GM12878 (cell line): ENCODE measurements around the gene CAMTA1. TPM values are rescaled to one million over a fixed set of nuclear protein-coding genes. Genes with fewer than 3 reads are reported as not detected.

Experiments used
- ATAC-seq: fragments of 200-7000 bp; cut with Tn5 transposase; 3 replicates; pipeline ENCODE4 v1.9.1; 2020; ENCODE audit warnings: mild to moderate bottlenecking, moderate library complexity
- BruUV-seq: library from RNA; stranded (reverse); fragments of 400-500 nt; replicated peaks from 2 replicates; lab custom pipeline; 2021; lab: Mats Ljungman, UMichigan
- CTCF ChIA-PET: fragments of 300-600 bp; sonication (Branson Sonifier 250); formaldehyde crosslinking; extraction: SDS; loops from one replicate; lab custom pipeline; 2021; ENCODE audit warnings: inconsistent platforms; lab: Yijun Ruan, JAX
- POLR2A ChIA-PET: fragments of 350-600 bp; formaldehyde crosslinking; extraction: SDS; loops from one replicate; lab custom pipeline; 2021; ENCODE audit warnings: inconsistent platforms; lab: Charles Lee
- RAD21 ChIA-PET: fragments of 300-600 bp; sonication (Branson Sonifier 250); formaldehyde crosslinking; loops from one replicate; lab custom pipeline; 2023; ENCODE audit warnings: antibody characterized with exemption; ENCODE audit not compliant: unreplicated experiment; lab: Charles Lee
- SMC1A ChIA-PET: fragments of 300-600 bp; sonication (Branson Sonifier 250); formaldehyde crosslinking; loops from one replicate; lab custom pipeline; 2023; ENCODE audit not compliant: unreplicated experiment, uncharacterized antibody; lab: Charles Lee
- DNase-seq: peaks from one replicate; pipeline ENCODE4 v3.0.0-alpha.2; 2011; ENCODE audit warnings: low read depth, low spot score
- FAIRE-seq: peaks from 3 replicates; lab custom pipeline; 2011; peaks lifted over from hg19 to GRCh38; lab: Jason Lieb, UNC
- H2AFZ ChIP-seq: 2 replicates; pipeline ENCODE4 v1.6.0; 2011; ENCODE audit warnings: low read depth, low read length, control low read depth; ENCODE audit not compliant: control insufficient read depth
- H3K27ac ChIP-seq: 2 replicates; pipeline ENCODE4 v1.5.1; 2011; ENCODE audit warnings: control low read depth; ENCODE audit not compliant: control insufficient read depth, insufficient read depth
- H3K27me3 ChIP-seq, 2 experiments: replicated peaks in 1 of 2; 2 replicates each; pipeline versions ENCODE4 v1.6.0 to v1.6.1; 2011; ENCODE audit warnings: low read length in 1 of 2; ENCODE audit not compliant: control insufficient read depth in 2 of 2, insufficient read depth in 2 of 2
- H3K36me3 ChIP-seq, 2 experiments: 2 replicates each; pipeline ENCODE4 v1.5.1; 2011; ENCODE audit warnings: low read length in 1 of 2; ENCODE audit not compliant: control insufficient read depth in 2 of 2, insufficient read depth in 2 of 2
- H3K4me1 ChIP-seq: 2 replicates; pipeline ENCODE4 v1.6.1; 2011; ENCODE audit warnings: mild to moderate bottlenecking, low read length, moderate library complexity, mixed read lengths; ENCODE audit not compliant: control insufficient read depth, insufficient read depth
- H3K4me2 ChIP-seq: 2 replicates; pipeline ENCODE4 v1.6.0; 2011; ENCODE audit warnings: control low read depth; ENCODE audit not compliant: control insufficient read depth, insufficient read depth
- H3K4me3 ChIP-seq: fragments of 200-600 bp; sonication (generic); 2 replicates; pipeline ENCODE4 v1.5.1; 2016
- H3K79me2 ChIP-seq: 2 replicates; pipeline ENCODE4 v1.6.0; 2011; ENCODE audit warnings: low read length; ENCODE audit not compliant: control insufficient read depth, insufficient read depth
- H3K9ac ChIP-seq: 2 replicates; pipeline ENCODE4 v1.8.0; 2011; ENCODE audit warnings: low read length, control low read depth, mixed read lengths; ENCODE audit not compliant: control insufficient read depth, insufficient read depth
- H3K9me3 ChIP-seq: replicated peaks from 3 replicates; pipeline ENCODE4 v1.5.1; 2011; ENCODE audit warnings: mild to moderate bottlenecking, low read length; ENCODE audit not compliant: control insufficient read depth, insufficient read depth
- H4K20me1 ChIP-seq: 2 replicates; pipeline ENCODE4 v1.6.0; 2011; ENCODE audit not compliant: control insufficient read depth, insufficient read depth
- E4F1 ChIP-seq: fragments of 450-650 bp; IDR thresholded peaks from 2 replicates; pipeline ENCODE4 v1.6.1; 2018; ENCODE audit warnings: borderline replicate concordance, mild to moderate bottlenecking; ENCODE audit not compliant: partially characterized antibody
- EGR1 ChIP-seq, 2 experiments: IDR thresholded peaks; 1 replicate in 1 of 2; 2 replicates in 1 of 2; pipeline ENCODE4 v1.6.1; 2011 to 2012; ENCODE audit warnings: low read depth in 2 of 2, low read length in 2 of 2, borderline replicate concordance in 1 of 2, mild to moderate bottlenecking in 1 of 2, moderate library complexity in 1 of 2
- EP300 ChIP-seq, 2 experiments: fragments of 150-350 bp in 1 of 2; IDR thresholded peaks; 2 replicates each; pipeline ENCODE4 v1.6.1; 2011 to 2012; ENCODE audit warnings: low read depth in 2 of 2, low read length in 2 of 2, borderline replicate concordance in 1 of 2, improper control_type of control experiment in 1 of 2, inconsistent platforms in 1 of 2; ENCODE audit not compliant: control insufficient read depth in 1 of 2
- GATAD2B ChIP-seq: fragments of 450-650 bp; conservative IDR thresholded peaks from 2 replicates; pipeline ENCODE4 v1.6.1; 2017; ENCODE audit warnings: low read depth, mild to moderate bottlenecking, moderate library complexity
- HDAC6 ChIP-seq: fragments of 200-600 bp; sonication (generic); IDR thresholded peaks from one replicate; pipeline ENCODE4 v1.8.0; 2017; ENCODE audit warnings: antibody characterized with exemption; ENCODE audit not compliant: unreplicated experiment
- MTA3 ChIP-seq: IDR thresholded peaks from 2 replicates; pipeline ENCODE4 v1.6.1; 2012; ENCODE audit warnings: low read length, inconsistent platforms, borderline replicate concordance
- NR2F1 ChIP-seq: fragments of 450-650 bp; conservative IDR thresholded peaks from 2 replicates; pipeline ENCODE4 v1.6.1; 2017; ENCODE audit warnings: mild to moderate bottlenecking
- RELB ChIP-seq: fragments of 450-650 bp; IDR thresholded peaks from 2 replicates; pipeline ENCODE4 v1.6.1; 2017; ENCODE audit warnings: low read depth, mild to moderate bottlenecking, moderate library complexity
- ZSCAN29 ChIP-seq: fragments of 450-650 bp; IDR thresholded peaks from 2 replicates; pipeline ENCODE4 v1.6.1; 2017; ENCODE audit warnings: mild to moderate bottlenecking, moderate library complexity
- WGBS: methylation state at CpG from one replicate; pipeline ENCODE4 v1.1.6; 2016; ENCODE audit warnings: low lambda C conversion rate; ENCODE audit not compliant: insufficient replicate concordance, insufficient coverage; ENCODE audit errors: missing lambda C conversion rate; 5-methylcytosine and 5-hydroxymethylcytosine counted together
- in situ Hi-C: fragments of 300-500 bp; cut with MboI; formaldehyde crosslinking; loops from 9 replicates; pipeline ENCODE4 v1.14.3; 2018; ENCODE audit warnings: mixed read lengths
- intact Hi-C: fragments of 100-400 bp; cut with micrococcal nuclease; formaldehyde crosslinking; loops from one replicate; pipeline ENCODE4 v1.14.2; 2022; ENCODE audit not compliant: unreplicated experiment
- polyA plus RNA-seq, 11 experiments: library from polyadenylated mRNA; depleted of rRNA in 4 of 11; unstranded in 6 of 11; stranded (reverse) in 5 of 11; fragments of >200 nt; fragmentation: Nextera tagmentation in 4 of 11; fragmentation: Illumina TruSeq in 1 of 11; extraction: Ambion mirVana in 4 of 11; extraction: Trizol in 1 of 11; gene quantifications; 1 replicate in 1 of 11; 2 replicates in 10 of 11; pipeline versions ENCODE4 v1.2.1 to v1.2.3, GENCODE V29; 2011 to 2016; ENCODE audit warnings: inconsistent platforms in 2 of 11, missing spikeins in 2 of 11, low read depth in 1 of 11
- total RNA-seq, 4 experiments: library from RNA; depleted of rRNA in 3 of 4; stranded (reverse); fragments of >200 nt in 3 of 4; fragmentation: Illumina TruSeq in 1 of 4; extraction: Trizol in 1 of 4; gene quantifications; 2 replicates each; pipeline versions ENCODE4 v1.2.1 to v1.2.3, GENCODE V29; 2013 to 2021

CAMTA1 gene
- total and polyA plus RNA-seq, 10 of the 15 experiments (the other 5 are each of a cell fraction or from before 2014, with no cell fraction given): 37.7 to 148 (median 76.4) TPM

GRCh38 chr1:7811476-7811875 lies 1026.2 kb downstream of the CAMTA1 start:
- 51% methylated on average over 6 of the region's 6 CpGs for WGBS
- Histone ChIP-seq H3K79me2 (no peaks in the 10 kb centered on the region), H3K27me3 (no peaks in the 10 kb centered on the region), H3K9me3 (peaks cover 7% of the 10 kb centered on the region; the same call in 2 of the 3 replicates)
- SMC1A ChIA-PET: interaction anchor here (0.7 to 1.2 kb wide), 3 partner anchors 59 to 275 kb away, joined by 3 to 4 read pairs (median 3); no protein-coding TSS in a partner anchor
- in situ Hi-C loops: no loop called here
- ATAC-seq: no peak
- TF ChIP-seq EP300 (IDR thresholded peaks at IDR 0.05; ENCODE audit: borderline replicate concordance in 1 of 2, control insufficient read depth in 1 of 2, low read depth in 2 of 2, low read length in 2 of 2): no peak
- TF ChIP-seq, all 136 proteins: peak for 0
- Histone ChIP-seq H4K20me1 (no peaks in the 10 kb centered on the region; the same call in 1 of the 2 replicates), H3K36me3 (no peaks in the 10 kb centered on the region), H3K4me2 (no peak overlapping the region), H2AFZ (no peak overlapping the region), H3K9ac (no peak overlapping the region), H3K4me1 (no peaks in the 10 kb centered on the region), H3K4me3 (no peak overlapping the region), H3K27ac (no peak overlapping the region)
- no peak for FAIRE-seq
- POLR2A ChIA-PET: no interaction called here
- no TSS peak for BruUV-seq
- RAD21 ChIA-PET: no interaction called here
- intact Hi-C loops: no loop called here
- DNase-seq: no peak
- CTCF ChIA-PET: interaction anchor here (2.3 kb wide), 1 partner anchor 93 kb away, joined by 7 read pairs; no protein-coding TSS in a partner anchor

- Histone ChIP-seq H2AFZ (no peak overlapping the region), H3K4me3 (no peak overlapping the region), H3K4me1 (no peaks in the 10 kb centered on the region), H3K27ac (no peak overlapping the region), H3K9me3 (peaks cover 7% of the 10 kb centered on the region; the same call in 2 of the 3 replicates), H3K9ac (no peak overlapping the region), H3K36me3 (no peaks in the 10 kb centered on the region), H4K20me1 (no peaks in the 10 kb centered on the region; the same call in 1 of the 2 replicates), H3K4me2 (no peak overlapping the region), H3K79me2 (no peaks in the 10 kb centered on the region), H3K27me3 (no peaks in the 10 kb centered on the region)
- intact Hi-C loops (no loop called here), in situ Hi-C loops (no loop called here)
- ATAC-seq: no peak
- no TSS peak for BruUV-seq
- ChIA-PET RAD21 (no interaction called here), SMC1A (no interaction called here), POLR2A (no interaction called here), CTCF (no interaction called here)
- DNase-seq: no peak
- no peak for FAIRE-seq
- WGBS: 32% methylated on average over 3 of the region's 3 CpGs
- no peak for TF ChIP-seq GATAD2B
- TF ChIP-seq RELB: no peak
- TF ChIP-seq HDAC6: no peak
- no peak for TF ChIP-seq EGR1 (IDR thresholded peaks at IDR 0.05; ENCODE audit: borderline replicate concordance in 1 of 2, low read depth in 2 of 2, low read length in 2 of 2)
- no peak for TF ChIP-seq MTA3
- no peak for TF ChIP-seq E4F1
- TF ChIP-seq ZSCAN29: no peak
- no peak for TF ChIP-seq NR2F1
Measured at GRCh38 chr1:7813677-7814373, 1028.6 kb downstream of the CAMTA1 start.
